HG03095 (cell line): ENCODE measurements around the gene FAM135A.

ENCODE experiments used
- ATAC-seq: cut with Tn5 transposase; IDR thresholded peaks from one replicate; pipeline ENCODE4 v1.9.1; 2021; ENCODE audit warnings: moderate library complexity; ENCODE audit not compliant: unreplicated experiment

FAM135A gene

GRCh38 chr6:70413114-70413991 is at the start of gene FAM135A:
FAM135A (plus strand) TSS chr6:70413508; CDS start chr6:70428343, 14,835 bp downstream.
- ATAC-seq, result peak; percentile 88

GRCh38 chr6:70363741-70364493 is 49.4 kb upstream of the FAM135A start:
- ATAC-seq, result no peak

- ATAC-seq, result peak; percentile 79
Observed at GRCh38 chr6:70369332-70369950, 43.9 kb upstream of the FAM135A start.

- no peak for ATAC-seq
Observed at GRCh38 chr6:70370496-70370895, 42.8 kb upstream of the FAM135A start.

- no peak for ATAC-seq
Observed at GRCh38 chr6:70371454-70372105, 41.7 kb upstream of the FAM135A start.

- ATAC-seq, result no peak
Observed at GRCh38 chr6:70375166-70375565, 38.1 kb upstream of the FAM135A start.

GRCh38 chr6:70375882-70376281 is 37.4 kb upstream of the FAM135A start:
- ATAC-seq, result no peak

- no peak for ATAC-seq
Observed at GRCh38 chr6:70376628-70377027, 36.7 kb upstream of the FAM135A start.

GRCh38 chr6:70377372-70377771 is 35.9 kb upstream of the FAM135A start:
- ATAC-seq, result no peak

- ATAC-seq, result no peak
Observed at GRCh38 chr6:70379473-70380013, 33.8 kb upstream of the FAM135A start.

- peak; percentile 93 for ATAC-seq
Observed at GRCh38 chr6:70380252-70380651, 33.1 kb upstream of the FAM135A start.

- ATAC-seq, result no peak
Observed at GRCh38 chr6:70380771-70381416, 32.4 kb upstream of the FAM135A start.

- ATAC-seq, result no peak
Observed at GRCh38 chr6:70381417-70381782, 31.9 kb upstream of the FAM135A start.

GRCh38 chr6:70385901-70386300 is 27.4 kb upstream of the FAM135A start:
- no peak for ATAC-seq

- ATAC-seq, result no peak
Observed at GRCh38 chr6:70388814-70389213, 24.5 kb upstream of the FAM135A start.

- no peak for ATAC-seq
Observed at GRCh38 chr6:70389261-70389660, 24.0 kb upstream of the FAM135A start.

GRCh38 chr6:70390067-70390466 is 23.2 kb upstream of the FAM135A start:
- ATAC-seq, result no peak

GRCh38 chr6:70391492-70391891 is 21.8 kb upstream of the FAM135A start:
- no peak for ATAC-seq

GRCh38 chr6:70394518-70395300 is 18.6 kb upstream of the FAM135A start:
- ATAC-seq, result no peak

GRCh38 chr6:70395301-70395672 is 18.0 kb upstream of the FAM135A start:
- no peak for ATAC-seq
